Left ventricle myocardium inferior (tissue), 1 donor: ENCODE data around the gene GJA8. TPM values are rescaled to one million over a fixed set of nuclear protein-coding genes. Genes with fewer than 3 reads are reported as not detected.
"Not testable (repeated sequence)": the region's sequence is repeated elsewhere in the genome, so short reads cannot be mapped to it uniquely, and the experiment has no call there.

Source experiments
- DNase-seq: peaks from one replicate; pipeline ENCODE4 v3.0.0-alpha.2; 2020
- H3K27ac ChIP-seq: fragments of 200-600 bp; replicated peaks from 2 replicates; pipeline ENCODE4 v1.8.0; 2021
- H3K27me3 ChIP-seq: fragments of 200-600 bp; 2 replicates; pipeline ENCODE4 v1.8.0; 2021; ENCODE audit warnings: low read depth
- H3K36me3 ChIP-seq: fragments of 200-600 bp; 2 replicates; pipeline ENCODE4 v1.8.0; 2021
- H3K4me1 ChIP-seq: fragments of 200-600 bp; 2 replicates; pipeline ENCODE4 v1.8.0; 2021
- H3K4me3 ChIP-seq: fragments of 200-600 bp; 2 replicates; pipeline ENCODE4 v1.8.0; 2021; ENCODE audit warnings: mild to moderate bottlenecking, moderate library complexity
- H3K9me3 ChIP-seq: fragments of 200-600 bp; replicated peaks from 2 replicates; pipeline ENCODE4 v1.8.0; 2021
- CTCF ChIP-seq: fragments of 200-600 bp; IDR thresholded peaks from 2 replicates; pipeline ENCODE4 v1.8.0; 2021; ENCODE audit warnings: antibody characterized with exemption, mild to moderate bottlenecking, borderline replicate concordance
- intact Hi-C: fragments of 100-400 bp; cut with micrococcal nuclease; formaldehyde crosslinking; loops from one replicate; pipeline ENCODE4 v1.11.0; 2022
- total RNA-seq: library from RNA; stranded (reverse); fragmentation: NEBNext Ultra II Directional; extraction: Animal tissue kit (Norgen Biotek cat#: 25700); gene quantifications from one replicate; pipeline ENCODE4 v1.2.1, GENCODE V29; 2021
- donor health status: DM: no; HTN: yes; CAD: no; lungs with severe emphysema.

The GJA8 gene
- total RNA-seq, 1 donor from 2014 or later, result not detected

GRCh38 chr1:147912553-147912952 lies 10.0 kb downstream of the GJA8 start:
- DNase-seq, result no peak
- H3K9me3 ChIP-seq, result no peaks in the 10 kb centered on the region
- no peaks in the 10 kb centered on the region for H3K4me1 ChIP-seq
- no peak overlapping the region for H3K27ac ChIP-seq
- peaks cover 36% of the 10 kb centered on the region for H3K27me3 ChIP-seq
- intact Hi-C loops, result no loop called here
- H3K36me3 ChIP-seq, result no peaks in the 10 kb centered on the region
- no peak for TF ChIP-seq CTCF
- no peak overlapping the region for H3K4me3 ChIP-seq

- DNase-seq, result no peak
- no peaks in the 10 kb centered on the region for H3K4me1 ChIP-seq
- peaks cover 42% of the 10 kb centered on the region for H3K27me3 ChIP-seq
- no peak overlapping the region for H3K4me3 ChIP-seq
- no peaks in the 10 kb centered on the region for H3K36me3 ChIP-seq
- no peaks in the 10 kb centered on the region for H3K9me3 ChIP-seq
- TF ChIP-seq CTCF, result no peak
- H3K27ac ChIP-seq, result no peak overlapping the region
- intact Hi-C loops, result no loop called here
These were observed 10.9 kb downstream of the GJA8 start for GRCh38 chr1:147913362-147913942.

- no peak overlapping the region for H3K27ac ChIP-seq
- no peak for DNase-seq
- TF ChIP-seq CTCF, result no peak
- intact Hi-C loops, result no loop called here
- no peaks in the 10 kb centered on the region for H3K36me3 ChIP-seq
- H3K27me3 ChIP-seq, result peaks cover 31% of the 10 kb centered on the region
- no peaks in the 10 kb centered on the region for H3K9me3 ChIP-seq
- no peaks in the 10 kb centered on the region for H3K4me1 ChIP-seq
- no peak overlapping the region for H3K4me3 ChIP-seq
These were observed 17.3 kb downstream of the GJA8 start for GRCh38 chr1:147919896-147920295.

GRCh38 chr1:147924813-147925212 lies 22.2 kb downstream of the GJA8 start:
- TF ChIP-seq CTCF, result no peak
- H3K27ac ChIP-seq, result no peak overlapping the region
- no peaks in the 10 kb centered on the region for H3K27me3 ChIP-seq
- H3K9me3 ChIP-seq, result no peaks in the 10 kb centered on the region
- intact Hi-C loops, result no loop called here
- no peak overlapping the region for H3K4me3 ChIP-seq
- no peak for DNase-seq
- peaks cover 10% of the 10 kb centered on the region for H3K4me1 ChIP-seq
- H3K36me3 ChIP-seq, result no peaks in the 10 kb centered on the region

GRCh38 chr1:147927215-147927614 lies 24.6 kb downstream of the GJA8 start:
- H3K27ac ChIP-seq, H3K36me3 ChIP-seq, H3K4me3 ChIP-seq, intact Hi-C loops, H3K9me3 ChIP-seq, H3K27me3 ChIP-seq, H3K4me1 ChIP-seq, DNase-seq: not testable (repeated sequence)

- H3K36me3 ChIP-seq, H3K27ac ChIP-seq, H3K4me1 ChIP-seq, H3K27me3 ChIP-seq, H3K9me3 ChIP-seq, intact Hi-C loops, DNase-seq, H3K4me3 ChIP-seq: not testable (repeated sequence)
These were observed 25.1 kb downstream of the GJA8 start for GRCh38 chr1:147927689-147928088.

GRCh38 chr1:147928236-147929132 lies 25.9 kb downstream of the GJA8 start, which contains the start of gene GPR89B:
GPR89B (plus strand) TSS chr1:147928420; CDS start chr1:147928537, 117 bp downstream.
- peak; percentile 93 for DNase-seq
- H3K27me3 ChIP-seq, H3K36me3 ChIP-seq, intact Hi-C loops, H3K4me1 ChIP-seq, H3K9me3 ChIP-seq: not testable (repeated sequence)
- peak within 1 kb of the TSS; percentile 97 for H3K4me3 ChIP-seq
- H3K27ac ChIP-seq, result peak within 1 kb of the TSS; percentile 88

GRCh38 chr1:147931137-147931536 lies 28.5 kb downstream of the GJA8 start:
- H3K36me3 ChIP-seq, result not testable (repeated sequence)

GRCh38 chr1:147935296-147935695 lies 32.7 kb downstream of the GJA8 start:
- H3K9me3 ChIP-seq, H3K4me3 ChIP-seq, DNase-seq, H3K27me3 ChIP-seq, H3K27ac ChIP-seq, intact Hi-C loops, H3K36me3 ChIP-seq, H3K4me1 ChIP-seq: not testable (repeated sequence)

More at GRCh38 chr1:147931137-147931536, 28.5 kb downstream of the GJA8 start:
- H3K9me3 ChIP-seq, H3K27me3 ChIP-seq, H3K4me1 ChIP-seq, H3K4me3 ChIP-seq, DNase-seq, H3K27ac ChIP-seq, intact Hi-C loops: not testable (repeated sequence)
